NCI-H748 (cell line): ENCODE measurements around the gene TMEM92.
"Not testable (repeated sequence)": the region's sequence is repeated elsewhere in the genome, so short reads cannot be mapped to it uniquely, and the experiment has no call there.

Source experiments
- DNase-seq: peaks from one replicate; lab custom pipeline; 2025; ENCODE audit not compliant: unreplicated experiment; lab: John Stamatoyannopoulos, UW

TMEM92 gene

GRCh38 chr17:50275279-50275678 lies 1.0 kb downstream of the TMEM92 start:
- no peak for DNase-seq

DNA sequence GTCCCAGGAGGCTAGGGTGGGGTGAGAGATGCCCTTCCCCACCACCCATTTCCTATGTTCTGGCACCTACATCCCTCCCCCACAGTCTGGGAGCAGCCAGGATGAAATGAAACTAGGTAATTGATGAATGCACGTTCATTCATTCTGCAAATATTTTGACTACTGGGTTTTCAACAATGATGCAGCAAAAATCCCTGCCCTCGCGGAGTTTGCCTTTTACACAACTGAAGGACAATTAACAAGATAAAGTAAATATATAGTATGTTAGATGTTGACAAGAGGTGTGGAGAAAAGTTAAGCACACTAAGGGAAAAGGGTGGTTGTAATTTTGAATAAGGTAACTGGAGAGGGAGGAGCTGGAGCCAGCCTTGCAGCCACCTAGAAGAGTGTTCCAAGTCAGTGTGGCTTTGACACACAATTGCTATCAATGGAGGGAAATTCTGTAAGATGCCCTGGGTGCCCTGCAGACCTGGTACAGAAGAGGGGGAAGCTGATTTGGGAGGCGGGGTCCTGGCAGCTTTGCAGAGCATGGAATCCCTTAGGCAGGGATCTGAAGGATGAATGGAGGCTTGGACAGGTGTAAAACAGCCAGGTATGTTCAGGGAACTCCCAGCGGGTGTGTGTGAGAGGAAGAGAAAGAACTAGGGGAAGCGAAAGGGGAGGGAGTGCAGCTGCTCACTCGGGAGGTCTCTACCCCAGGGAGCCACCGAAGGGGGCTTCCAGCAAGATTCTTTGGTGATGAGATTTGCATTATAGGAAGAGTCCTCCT lies 2.5 kb downstream of the TMEM92 start:
- DNase-seq: peak; percentile 21

- no peak for DNase-seq
These were observed 3.1 kb downstream of the TMEM92 start for GRCh38 chr17:50277357-50277754.

DNA sequence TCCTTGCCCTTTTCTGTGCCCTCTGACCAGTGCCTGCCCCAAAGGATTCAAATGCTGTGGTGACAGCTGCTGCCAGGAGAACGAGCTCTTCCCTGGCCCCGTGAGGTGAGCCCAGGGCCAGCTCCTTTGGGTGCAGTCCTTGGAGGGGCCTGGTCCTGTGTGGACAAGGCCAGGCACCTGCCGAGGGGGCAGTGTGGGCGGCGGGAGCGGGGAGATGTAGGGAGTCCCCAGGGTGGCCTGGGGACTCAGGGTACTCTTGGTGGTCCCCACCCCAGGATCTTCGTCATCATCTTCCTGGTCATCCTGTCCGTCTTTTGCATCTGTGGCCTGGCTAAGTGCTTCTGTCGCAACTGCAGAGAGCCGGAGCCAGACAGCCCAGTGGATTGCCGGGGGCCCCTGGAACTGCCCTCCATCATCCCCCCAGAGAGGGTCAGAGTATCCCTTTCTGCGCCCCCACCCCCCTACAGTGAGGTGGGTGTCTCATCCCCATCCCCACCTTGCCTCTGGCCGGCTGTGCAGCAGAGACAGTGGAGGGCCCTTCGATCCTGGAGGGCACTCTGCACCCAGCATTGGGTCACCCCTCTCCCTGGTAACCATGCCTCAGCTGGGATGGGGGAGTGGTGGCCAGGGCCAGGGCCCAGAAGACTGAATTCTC lies 4.4 kb downstream of the TMEM92 start:
- DNase-seq: no peak

- no peak for DNase-seq
These were observed 4.9 kb downstream of the TMEM92 start for GRCh38 chr17:50279181-50279526.

DNA sequence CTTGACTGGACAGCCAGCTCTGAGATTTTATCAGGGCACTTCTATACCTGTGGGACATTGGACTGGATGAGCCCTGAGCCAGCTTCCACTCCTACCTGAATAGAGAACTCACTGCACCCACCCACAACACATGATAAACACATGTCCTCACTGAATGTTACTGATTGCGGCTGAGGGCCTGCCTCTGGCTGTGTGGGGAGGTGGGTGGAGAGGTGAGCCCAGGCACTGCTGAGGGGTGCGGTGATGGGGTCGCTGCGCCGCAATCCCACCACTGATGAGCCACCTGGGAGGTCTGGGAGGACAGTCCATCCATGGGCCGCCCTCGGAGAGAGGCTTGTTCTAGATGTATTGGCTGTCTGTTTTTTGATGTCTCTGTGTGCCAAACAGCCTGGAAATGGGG lies 5.4 kb downstream of the TMEM92 start:
- no peak for DNase-seq

DNA sequence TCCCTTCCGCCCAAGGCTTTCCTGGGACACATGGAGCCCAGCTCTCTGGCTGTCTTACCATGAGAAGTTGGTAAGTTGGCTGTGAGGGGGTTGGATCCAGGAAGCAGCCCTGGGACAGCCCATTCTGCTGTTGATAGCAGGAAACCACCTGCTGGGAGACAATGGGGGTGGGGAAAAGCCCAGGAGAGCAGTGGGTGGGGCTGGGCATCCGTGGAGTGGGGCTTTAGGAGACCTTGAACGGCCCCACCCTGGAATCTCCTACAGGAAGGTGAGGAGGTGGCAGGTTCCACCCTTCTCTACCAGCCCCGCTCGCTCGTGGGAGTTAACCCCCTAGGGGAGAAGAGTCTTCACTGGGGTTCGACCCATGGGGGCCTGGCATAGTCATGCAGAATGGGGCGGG lies 5.8 kb downstream of the TMEM92 start:
- DNase-seq: no peak

- no peak for DNase-seq
These were observed 6.7 kb downstream of the TMEM92 start for GRCh38 chr17:50280801-50281441.

GRCh38 chr17:50281739-50282401 lies 7.6 kb downstream of the TMEM92 start:
- no peak for DNase-seq

- no peak for DNase-seq
These were observed 9.0 kb downstream of the TMEM92 start for GRCh38 chr17:50283246-50283645.

- DNase-seq: no peak
These were observed 9.4 kb downstream of the TMEM92 start for GRCh38 chr17:50283714-50284113.

DNA sequence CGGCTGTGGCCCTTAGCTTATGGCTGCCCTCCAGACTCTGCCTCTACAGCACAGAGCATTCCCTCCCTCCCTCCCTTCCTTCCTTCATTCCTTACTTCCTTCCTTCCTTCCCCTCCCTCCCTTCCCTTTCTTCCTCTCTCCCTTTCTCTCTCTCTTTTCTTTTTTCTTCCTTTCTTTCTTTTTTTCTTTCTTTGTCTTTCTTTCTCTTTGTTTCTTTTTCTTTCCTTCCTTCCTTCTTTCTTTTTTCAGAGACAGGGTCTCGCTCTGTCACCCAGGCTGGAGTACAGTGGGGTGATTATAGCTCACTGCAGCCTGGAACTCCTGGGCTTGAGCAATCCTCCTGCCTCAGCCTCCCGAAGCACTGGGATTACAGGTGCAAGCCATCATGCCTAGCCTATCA lies 11.7 kb downstream of the TMEM92 start:
- no peak for DNase-seq

- DNase-seq: not testable (repeated sequence)
These were observed 13.0 kb downstream of the TMEM92 start for GRCh38 chr17:50287302-50287701.

DNA sequence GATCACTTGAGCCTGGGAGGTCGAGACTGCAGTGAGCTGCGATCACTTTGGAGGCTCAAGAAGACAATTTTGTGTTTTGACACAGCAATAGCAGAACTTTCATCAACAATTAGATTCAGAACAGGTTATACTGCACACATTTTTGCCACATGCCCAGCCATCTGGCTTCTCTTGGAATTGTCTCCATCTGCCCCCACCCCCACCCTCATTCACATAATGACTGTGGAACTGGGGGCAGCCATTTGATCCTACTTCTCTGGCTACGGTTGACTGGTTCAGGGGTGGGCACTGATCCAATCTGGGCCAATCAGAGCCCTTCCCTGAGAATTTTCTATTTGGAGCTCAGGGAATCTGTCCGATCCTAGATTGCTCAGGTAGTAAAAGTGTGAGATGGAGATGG lies 14.0 kb downstream of the TMEM92 start:
- no peak for DNase-seq

DNA sequence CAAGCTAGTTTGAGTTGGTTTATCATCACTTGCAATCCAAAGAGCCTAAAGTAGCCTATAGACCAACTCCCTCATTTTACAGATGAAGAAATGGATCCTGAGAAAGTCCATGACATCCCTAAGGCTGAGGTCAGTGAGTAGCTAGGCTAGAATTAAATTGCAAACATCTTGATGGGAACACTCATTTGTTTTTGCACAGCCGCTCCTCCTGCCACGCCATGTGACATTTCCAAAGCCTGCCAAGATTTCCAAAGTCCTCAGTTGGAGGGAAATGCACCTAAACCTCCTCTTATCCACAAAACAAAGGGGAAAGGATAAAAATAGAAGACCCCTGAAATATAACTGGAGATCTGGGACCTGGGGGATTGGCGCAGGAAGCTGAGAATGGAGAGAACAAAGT lies 15.0 kb downstream of the TMEM92 start:
- no peak for DNase-seq

GRCh38 chr17:50289991-50290702 lies 15.9 kb downstream of the TMEM92 start:
- no peak for DNase-seq

- DNase-seq: no peak
These were observed 16.7 kb downstream of the TMEM92 start for GRCh38 chr17:50290933-50291332.

DNA sequence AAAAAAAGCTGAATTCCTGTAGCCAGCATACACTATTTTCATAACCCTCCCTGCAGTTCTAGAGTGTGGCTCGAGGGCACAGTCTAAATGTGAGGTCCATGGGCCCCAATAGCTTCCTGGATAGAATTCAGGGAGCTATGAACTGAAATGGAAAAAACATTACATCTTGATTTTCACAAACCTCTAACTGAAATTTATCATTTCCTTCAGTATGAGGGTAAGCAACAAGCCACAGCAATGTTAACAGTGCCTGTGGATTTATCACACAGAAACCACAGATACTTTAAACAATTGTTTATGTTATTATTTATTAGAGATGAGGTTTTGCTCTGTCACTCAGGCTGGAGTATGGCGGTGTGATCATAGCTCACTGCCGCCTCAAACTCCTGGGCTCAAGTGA lies 18.2 kb downstream of the TMEM92 start:
- DNase-seq: no peak

GRCh38 chr17:50295021-50295420 lies 20.8 kb downstream of the TMEM92 start:
- no peak for DNase-seq

DNA sequence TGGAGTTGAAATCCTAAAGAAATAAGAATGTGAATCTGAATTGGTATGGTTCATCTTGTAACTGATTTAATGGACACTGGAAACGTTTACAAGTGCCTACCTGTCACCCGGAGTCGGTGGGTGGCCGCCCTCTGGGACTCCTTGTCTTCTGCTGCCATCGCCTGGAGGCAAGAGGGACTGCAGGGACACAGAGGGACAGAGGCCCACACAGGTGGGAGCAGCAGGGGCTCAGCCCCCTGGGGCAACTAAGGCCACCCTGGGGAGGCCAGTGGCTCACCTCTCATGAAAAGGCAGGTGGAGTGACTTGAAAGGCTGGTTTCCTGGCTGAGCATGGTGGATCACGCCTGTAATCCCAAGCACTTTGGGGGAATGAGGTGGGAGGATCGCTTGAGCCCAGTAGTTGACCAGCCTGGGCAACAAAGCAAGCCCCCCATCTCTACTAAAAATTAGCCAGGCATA lies 23.2 kb downstream of the TMEM92 start:
- peak; percentile 59 for DNase-seq

DNA sequence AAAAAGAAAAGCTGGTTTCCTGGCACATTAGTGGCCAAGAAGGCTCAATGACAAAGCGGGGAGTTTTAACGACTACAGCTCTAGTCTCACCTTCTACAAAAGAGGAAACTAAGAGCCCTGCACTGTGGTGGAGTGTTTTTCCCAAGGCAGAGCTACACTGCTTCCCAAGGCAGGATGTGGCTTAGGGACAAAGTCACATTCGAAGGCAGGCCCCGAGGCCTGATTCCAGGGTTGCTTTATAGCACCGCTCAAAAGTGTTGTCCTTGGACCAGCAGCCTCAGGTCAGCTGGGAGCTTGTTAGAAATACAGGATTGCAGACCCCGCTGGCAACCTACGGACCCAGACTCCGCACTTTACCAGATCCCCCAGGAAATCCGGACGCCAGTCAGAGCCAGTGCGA lies 23.8 kb downstream of the TMEM92 start:
- DNase-seq: no peak
